GM10266 (cell line): ENCODE measurements around the gene LRIT2.

Experiments used
- DNase-seq: peaks from one replicate; pipeline ENCODE4 v3.0.0; 2012; ENCODE audit errors: extremely low spot score
- TF ChIP-seq, protein P1 (sequence below): IDR thresholded peaks from 2 replicates; pipeline ENCODE4 v1.5.1; 2012; ENCODE audit warnings: mild to moderate bottlenecking, low read depth; ENCODE audit not compliant: control insufficient read depth, insufficient read depth; ENCODE audit errors: missing control alignments

LRIT2 gene

GRCh38 chr10:84256510-84257342 lies 31.4 kb upstream of the LRIT2 start:
- DNase-seq: no peak
- TF ChIP-seq, protein P1, sequence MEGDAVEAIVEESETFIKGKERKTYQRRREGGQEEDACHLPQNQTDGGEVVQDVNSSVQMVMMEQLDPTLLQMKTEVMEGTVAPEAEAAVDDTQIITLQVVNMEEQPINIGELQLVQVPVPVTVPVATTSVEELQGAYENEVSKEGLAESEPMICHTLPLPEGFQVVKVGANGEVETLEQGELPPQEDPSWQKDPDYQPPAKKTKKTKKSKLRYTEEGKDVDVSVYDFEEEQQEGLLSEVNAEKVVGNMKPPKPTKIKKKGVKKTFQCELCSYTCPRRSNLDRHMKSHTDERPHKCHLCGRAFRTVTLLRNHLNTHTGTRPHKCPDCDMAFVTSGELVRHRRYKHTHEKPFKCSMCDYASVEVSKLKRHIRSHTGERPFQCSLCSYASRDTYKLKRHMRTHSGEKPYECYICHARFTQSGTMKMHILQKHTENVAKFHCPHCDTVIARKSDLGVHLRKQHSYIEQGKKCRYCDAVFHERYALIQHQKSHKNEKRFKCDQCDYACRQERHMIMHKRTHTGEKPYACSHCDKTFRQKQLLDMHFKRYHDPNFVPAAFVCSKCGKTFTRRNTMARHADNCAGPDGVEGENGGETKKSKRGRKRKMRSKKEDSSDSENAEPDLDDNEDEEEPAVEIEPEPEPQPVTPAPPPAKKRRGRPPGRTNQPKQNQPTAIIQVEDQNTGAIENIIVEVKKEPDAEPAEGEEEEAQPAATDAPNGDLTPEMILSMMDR: peak; percentile 58

DNA sequence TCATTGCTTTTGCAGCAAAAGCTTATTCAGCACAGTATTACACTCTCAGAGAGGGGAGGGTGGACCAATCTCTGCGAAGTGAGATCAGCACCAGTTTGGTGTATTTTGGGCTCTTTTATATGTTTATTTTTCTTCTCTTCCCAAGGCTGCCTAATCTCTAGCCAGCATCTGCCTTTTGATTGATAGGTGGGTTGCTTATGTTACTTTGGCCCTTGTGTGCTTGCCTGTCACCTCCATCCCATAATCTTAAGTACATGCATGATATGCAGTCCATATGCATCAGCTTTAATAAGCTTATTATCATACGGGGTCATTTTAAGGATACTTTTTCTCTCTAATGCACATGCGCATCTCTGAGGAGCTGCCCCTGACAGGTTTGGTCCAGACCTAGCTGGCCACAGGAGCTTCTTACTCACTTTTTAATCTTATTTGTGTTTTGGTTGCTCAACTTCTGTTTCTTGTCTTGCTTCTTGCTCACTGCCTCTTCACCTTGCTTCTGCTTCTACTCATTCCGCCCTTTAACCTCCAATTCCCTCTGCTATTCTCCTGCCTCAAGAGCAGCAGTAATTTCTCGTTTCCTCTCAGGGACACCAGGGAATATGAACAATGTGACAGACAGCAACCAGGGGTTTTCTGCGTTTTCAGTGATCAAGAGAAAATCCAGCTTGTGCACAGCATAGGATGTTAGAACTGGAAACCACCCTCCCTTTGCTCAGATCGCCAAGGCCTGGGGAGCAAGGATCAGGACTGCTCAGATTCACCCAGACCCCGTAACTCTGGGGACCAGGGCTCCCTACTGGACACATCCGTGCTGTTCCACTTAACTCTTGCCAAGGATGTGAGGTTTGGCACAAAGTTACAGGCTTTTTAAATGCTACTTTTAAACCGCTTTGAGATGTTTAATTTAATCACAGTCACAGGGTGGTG lies 29.5 kb upstream of the LRIT2 start:
- DNase-seq: no peak
- TF ChIP-seq, protein P1: no peak

DNA sequence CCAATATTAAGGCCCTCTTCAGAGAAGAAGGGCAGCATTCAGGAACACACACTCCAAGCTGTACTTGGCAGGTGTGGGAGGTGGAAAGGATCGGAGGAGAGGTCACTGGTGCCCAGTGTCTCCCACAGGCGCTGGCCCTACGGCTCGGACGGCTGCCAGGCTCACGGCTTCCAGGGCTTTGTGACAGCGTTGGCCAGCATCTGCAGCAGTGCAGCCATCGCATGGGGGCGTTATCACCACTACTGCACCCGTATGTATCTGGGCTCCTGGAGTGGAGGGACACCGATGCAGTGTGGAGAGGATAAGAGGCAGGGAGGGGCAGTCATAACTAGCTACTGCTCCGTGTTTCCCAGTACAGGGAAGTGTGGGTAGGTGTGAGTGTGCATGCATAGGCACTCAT lies 23.4 kb upstream of the LRIT2 start:
- TF ChIP-seq, protein P1: no peak
- DNase-seq: no peak

GRCh38 chr10:84247496-84247895 lies 22.2 kb upstream of the LRIT2 start:
- TF ChIP-seq, protein P1: no peak
- DNase-seq: no peak

DNA sequence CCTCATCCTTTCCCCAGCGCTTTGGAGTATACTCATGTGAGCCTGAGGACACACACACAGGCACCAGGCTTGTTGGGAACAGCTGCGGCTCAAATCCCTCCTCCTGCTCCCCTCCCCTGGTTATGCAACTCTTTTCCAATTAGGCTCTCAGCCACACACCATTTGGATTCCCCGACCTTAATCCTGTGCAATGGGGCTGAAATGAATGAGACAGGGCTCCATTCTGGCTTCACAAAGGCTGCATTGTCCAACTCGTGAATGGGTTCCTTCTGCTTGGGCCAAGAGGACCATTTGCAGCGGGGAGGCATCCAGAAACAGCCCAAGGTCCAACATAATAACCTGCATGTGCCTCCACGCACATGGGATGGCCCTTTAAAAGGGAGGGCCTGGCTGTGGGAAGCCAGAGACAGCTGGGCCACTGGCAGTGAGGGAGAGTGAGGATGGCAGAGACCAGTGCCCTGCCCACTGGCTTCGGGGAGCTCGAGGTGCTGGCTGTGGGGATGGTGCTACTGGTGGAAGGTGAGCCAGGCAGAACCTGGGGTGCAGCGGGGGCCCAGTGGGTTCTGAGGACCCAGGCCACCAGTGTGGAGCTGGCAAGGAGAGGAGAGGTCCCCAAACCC lies 19.4 kb upstream of the LRIT2 start, which contains the start of gene RGR:
Gene RGR (plus strand): TSS at position 403 of the 620 bp plus-strand sequence. CDS start 38 bp downstream, at position 441.
- no peak for DNase-seq
- TF ChIP-seq, protein P1: no peak

DNA sequence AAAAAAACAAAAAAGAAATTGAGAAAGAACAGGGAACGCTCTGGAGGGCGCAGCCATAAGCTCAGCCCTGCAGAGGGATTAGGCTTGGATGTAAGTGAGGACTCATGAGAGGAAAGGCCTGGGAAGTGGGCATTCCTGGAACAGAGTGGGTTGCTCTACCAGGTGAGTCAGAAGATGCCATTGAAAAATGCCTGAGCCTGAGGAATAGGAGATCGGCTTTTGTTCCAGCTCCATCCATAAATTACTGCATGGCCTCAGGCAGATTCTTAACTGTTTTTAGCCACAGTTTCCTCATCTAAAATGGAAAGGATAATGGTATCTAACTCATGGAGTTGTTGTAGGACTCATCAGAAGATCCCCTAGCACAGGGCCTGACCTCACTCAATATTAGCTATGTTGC lies 18.4 kb upstream of the LRIT2 start:
- TF ChIP-seq, protein P1: no peak
- no peak for DNase-seq
